ENCODE data around the gene FEM1A.

FEM1A gene

GRCh38 chr19:4847190-4847973 lies 55.8 kb downstream of the FEM1A start:
- no peak for DNase-seq (ENCODE audit: low spot score)

GRCh38 chr19:4849019-4849418 lies 57.5 kb downstream of the FEM1A start:
- DNase-seq (ENCODE audit: low spot score): no peak
